Measurements from ENCODE around the gene TENM4.

Gene TENM4

DNA sequence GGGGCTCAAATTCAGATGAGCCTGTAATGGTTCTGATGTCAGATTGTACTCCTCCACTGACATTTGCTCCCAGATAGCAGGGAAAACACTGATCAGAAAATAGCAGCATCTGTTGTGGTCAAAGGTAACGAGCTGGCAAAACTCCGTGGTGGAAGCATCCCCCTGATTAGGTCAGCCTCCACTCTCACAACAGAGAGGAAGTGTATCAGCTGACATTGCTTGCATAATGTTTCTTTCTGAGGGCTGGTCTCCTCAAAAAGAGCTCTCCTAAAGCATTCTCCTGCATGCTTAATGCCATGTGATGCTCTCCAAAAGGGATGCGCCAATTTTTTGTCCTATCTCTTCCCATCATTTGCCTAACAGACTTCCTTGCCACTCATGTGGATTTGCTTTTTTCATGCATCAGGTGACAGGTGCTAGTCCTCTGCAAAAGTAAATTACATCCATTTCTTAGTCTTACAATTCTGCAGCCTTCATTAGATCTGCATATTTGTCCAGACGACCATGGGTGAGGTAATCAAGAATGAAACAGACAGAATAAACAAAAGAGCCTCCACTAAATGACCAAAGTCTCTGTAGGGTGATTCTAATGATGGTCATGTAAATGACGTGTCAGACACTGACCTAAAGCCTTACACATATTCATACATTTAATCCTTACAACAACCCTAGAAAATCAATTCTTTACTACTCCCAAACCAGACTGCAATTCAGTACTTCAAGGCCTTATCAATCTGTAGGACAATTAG, 6.4 kb upstream of the TENM4 start:
- no peak for DNase-seq (ENCODE audit: low read depth)

DNA sequence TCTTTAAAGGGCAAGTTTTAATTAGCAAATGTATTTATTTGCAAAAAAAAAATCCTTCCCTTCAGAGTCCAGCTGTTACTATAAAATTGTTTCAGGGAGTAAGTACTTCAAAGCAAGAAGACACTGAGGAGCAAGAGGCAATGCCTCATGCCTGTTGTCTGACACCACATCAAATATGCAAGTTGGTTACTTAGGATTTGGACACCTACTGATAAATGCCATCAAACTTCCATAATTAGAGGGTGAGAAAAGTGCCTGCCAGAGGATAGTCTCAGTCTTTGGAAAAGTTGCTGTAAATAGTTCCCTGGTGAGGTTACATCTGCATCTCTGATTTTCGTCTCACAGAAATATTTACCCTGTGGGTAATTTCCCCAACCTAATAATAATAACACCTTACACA, 4.1 kb upstream of the TENM4 start:
- no peak for DNase-seq (ENCODE audit: low read depth)

DNA sequence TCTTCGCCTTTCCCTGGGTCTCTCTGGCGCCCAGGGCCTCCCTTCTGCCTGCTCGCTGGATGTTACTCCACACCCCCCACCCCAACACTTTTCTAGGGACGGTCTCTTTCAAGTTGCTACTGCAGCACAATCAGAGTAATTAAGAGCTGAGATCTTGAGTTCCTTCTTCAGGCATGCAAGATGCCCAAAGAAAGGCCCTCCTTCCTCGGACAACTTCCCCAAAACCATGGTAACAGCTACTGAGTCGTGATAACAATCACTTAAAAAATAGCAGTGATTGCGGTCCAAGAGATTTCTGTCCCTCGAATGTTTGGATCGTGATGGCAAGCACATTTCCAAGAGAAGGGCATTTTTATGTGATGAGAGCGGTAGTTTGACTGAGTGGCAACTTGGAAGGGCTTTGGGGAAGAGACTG, 638 bp upstream of the TENM4 start:
- no peak for DNase-seq (ENCODE audit: low read depth)

DNA sequence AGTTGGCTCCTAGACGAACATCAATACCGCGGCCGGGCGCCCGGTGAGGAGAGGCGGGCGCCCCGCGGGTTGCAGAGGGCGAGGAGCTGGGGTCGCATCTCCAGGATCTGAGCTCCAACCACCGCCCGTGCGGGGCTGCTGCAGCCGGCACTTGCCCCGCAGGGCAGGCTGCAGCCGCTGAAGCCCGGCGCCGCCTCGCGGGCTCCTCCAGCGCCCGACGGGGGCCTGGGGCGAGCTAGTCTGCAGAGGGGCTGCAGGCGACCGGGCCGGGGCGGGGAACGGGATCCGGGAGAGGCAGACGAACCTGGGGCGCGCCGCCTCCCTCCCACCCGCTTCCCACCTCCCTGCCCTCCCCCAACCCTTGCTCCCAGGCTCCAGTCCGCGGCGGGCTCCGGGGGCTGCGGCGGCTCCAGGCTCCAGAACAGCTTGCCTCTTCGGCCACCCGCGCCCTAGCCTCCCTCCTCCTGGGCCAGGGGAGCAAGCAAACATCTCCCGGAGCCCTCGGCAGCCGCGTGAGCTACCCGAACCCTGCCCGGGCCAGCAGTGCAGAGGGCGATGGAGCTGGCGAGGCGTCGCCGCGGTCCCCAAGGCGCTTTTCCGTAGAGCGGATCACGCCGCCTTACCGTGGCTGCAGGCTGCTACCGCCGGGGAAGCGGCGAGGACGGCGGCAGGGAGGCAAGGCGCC, 802 bp downstream of the TENM4 start:
- no peak for DNase-seq (ENCODE audit: low read depth)

DNA sequence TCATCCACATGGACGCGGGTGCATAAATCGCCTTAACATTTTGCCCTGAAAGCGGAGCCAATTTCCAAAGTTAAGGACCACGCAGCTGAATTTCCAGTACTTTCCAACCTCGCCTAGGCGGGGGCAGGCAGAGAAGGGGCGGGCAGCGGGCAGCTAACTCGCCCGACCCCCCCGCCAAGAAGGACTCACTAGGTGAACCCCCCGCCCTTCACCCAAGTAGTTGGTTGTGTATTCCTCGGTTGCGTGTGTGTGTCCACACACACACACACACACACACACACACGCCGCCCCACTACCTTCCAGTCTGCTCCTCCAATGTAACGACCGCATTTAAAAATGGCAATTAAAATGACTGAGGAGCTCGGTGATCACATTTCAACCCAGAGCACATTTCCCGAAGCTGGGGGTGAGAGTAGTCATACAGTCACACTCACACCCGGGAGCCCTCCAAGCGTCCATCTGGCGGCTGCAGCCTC, 1.4 kb downstream of the TENM4 start:
- no peak for DNase-seq (ENCODE audit: low read depth)

DNA sequence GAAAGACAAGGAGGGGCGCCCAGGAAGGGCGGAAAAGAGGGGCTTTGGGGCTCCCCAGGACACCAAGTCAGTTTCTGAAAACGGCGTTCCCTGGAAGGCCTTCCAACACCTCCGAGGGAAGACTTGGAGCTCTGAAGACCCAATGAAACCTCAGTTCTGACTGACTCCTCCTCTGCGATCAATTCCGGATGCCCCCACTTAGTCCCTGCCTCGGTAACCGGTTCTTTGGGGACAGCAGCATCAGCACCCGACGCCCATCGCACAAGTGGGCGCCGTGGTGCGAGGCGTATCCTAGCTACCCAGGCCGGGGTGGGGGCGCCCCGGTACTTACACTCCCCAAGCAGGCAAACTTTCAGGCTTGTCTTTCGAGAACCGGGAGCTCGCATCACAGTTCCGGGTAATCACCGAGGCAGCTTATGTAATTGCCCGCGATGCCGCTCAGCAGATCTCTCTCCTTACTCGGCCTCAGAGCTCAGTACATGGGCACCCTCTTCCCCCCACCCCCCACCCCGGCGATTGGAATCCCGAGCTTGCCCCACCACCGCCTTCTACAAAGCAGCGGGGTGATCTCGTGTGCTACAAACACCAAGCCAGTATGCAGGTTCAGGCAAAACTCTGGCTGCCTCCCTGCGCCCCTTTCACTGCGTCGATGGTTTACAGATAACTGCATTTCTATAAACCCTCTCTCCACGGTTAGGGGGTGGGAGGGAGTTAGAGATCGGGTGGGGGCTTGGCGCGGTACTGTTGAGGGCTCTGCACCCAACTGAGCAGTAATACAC, 2.0 kb downstream of the TENM4 start:
- no peak for DNase-seq (ENCODE audit: low read depth)

DNA sequence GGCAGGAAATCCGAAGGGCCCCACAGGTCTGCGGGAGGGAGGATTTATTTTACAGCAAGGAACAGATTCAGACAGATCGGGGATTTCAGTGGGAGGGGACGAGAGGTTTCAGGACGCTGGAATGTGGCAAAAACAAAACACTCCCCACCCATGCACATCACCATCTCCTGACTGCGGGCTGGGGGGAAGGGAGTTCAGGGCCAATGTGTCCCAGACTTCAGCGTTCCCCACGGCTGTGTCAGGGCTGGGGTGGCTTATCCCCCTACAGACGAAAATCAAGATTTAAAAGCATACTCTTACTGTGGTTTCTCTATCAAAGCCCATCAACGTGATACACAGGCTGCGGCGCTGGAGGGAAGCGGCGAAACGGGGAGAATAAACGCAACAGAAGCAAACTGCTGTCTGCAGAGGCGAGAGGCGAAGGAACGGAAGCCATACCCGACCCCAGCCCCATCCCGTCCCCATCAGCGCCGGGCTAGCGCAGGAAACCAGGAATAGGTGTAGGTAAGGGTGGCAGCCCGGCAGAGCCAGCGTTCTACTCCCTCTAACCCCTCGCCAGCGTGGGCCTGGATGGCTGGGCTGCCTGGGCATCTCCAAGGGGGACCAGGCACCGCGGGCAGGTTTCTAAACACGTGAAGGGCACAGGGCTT, 2.7 kb downstream of the TENM4 start:
- no peak for DNase-seq (ENCODE audit: low read depth)

DNA sequence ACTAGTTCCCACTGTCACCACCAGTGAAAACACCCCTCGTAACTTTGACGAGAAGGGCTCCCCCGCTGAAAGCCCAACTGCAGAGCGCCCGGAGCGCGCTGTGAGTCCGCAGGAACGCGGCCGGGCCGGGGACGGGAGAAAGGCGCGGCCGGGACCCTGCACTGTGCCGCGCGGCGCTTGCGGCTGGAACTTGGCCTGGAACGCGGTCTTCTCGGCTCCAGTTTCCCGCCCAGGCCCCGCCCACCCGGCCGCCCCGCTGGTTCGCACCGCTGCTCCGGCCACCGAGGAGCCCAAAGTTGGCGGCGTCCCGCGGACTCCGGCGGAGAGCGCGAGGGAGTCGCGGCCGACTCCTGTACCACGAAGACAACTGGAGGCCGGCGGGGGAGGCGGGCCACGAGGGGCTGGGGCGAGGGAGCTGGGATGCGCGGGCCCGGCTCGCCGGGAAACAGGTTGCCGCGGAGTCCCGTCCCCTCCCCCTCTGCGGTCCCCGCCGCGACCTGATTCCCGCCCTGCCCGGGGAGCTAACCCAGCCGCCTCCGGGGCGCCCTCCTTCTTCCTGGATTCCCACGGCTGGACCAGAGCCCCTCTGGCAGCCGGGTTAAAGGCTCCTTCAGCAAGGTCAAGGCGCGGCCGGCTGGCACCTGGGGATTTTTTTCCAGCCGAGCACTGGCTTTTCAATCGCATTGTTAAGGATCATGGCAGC, 3.4 kb downstream of the TENM4 start:
- DNase-seq (ENCODE audit: low read depth) = no peak

DNA sequence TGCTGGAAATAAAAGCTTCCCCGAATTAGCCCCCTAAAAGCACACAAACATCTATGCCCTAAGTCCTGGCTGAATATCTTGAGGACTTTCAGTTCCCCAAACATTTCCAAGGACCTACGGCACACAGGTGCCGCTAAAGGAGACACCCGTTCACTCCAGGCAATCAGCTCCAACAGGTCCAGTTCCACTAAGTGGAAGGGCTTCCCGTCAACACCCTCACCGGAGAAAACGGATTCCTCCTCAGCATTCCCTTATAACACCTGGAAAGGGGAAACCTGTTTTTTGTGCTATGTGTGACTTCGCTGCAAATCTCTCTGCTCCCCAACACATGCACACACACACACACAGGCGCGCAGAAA, 3.9 kb downstream of the TENM4 start:
- DNase-seq (ENCODE audit: low read depth) = no peak

DNA sequence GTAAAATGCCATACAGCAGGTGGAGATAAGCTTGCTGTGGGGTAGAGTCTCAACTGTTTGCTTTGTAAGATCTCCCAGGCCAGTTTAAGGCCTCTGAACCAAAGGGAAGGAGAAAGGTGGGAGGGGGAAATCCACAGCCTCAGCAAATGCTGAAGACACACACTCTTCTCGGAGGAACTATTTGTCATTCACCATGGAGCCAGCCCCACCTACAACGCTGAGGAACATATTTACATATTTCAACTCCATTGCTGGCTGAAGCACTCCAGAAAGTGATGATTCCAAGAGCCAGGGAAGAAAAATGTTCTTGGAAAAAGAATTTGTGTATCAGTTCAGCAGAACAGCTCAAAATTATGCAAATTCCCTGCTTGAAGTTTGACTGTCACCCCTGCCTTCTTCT, 6.5 kb downstream of the TENM4 start:
- DNase-seq (ENCODE audit: low read depth) = no peak

DNA sequence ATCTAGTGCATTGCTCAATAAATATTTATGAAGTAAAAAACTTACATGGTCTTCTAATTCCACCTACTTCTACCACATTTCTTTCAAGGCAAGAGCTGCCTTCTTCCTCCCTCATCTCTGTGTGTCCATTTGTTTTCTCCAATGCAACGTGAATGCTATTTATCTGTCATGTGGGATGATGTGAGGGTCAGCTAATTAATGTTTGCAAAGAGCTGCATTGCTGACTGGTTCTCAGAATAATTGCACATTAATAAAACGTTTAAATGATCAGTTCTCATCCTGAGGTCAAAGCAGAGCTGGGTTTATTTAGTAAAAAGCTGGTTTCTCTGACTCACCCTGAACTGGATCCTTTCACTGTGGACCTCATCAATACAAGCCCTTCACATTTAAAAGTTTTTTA, 8.7 kb downstream of the TENM4 start:
- no peak for DNase-seq (ENCODE audit: low read depth)

DNA sequence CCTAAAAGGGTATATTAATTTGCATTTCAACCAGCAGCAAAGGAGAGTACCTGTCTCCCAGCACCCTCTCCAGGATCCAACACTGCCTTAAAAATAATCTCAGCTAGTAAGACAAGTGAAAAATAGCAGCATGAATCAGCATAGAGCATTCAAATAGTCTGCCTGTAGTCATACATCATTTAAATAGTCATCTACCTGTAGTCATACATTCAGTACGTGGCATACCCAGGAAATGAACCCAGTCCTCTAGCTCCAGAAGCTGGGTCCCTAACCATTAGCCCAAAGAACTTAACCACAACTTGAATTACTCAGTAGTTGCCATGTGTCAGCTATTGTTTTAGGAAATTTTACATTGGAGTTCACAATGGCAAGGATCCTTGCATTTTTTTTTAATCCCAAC, 9.3 kb downstream of the TENM4 start:
- DNase-seq (ENCODE audit: low read depth) = no peak

DNA sequence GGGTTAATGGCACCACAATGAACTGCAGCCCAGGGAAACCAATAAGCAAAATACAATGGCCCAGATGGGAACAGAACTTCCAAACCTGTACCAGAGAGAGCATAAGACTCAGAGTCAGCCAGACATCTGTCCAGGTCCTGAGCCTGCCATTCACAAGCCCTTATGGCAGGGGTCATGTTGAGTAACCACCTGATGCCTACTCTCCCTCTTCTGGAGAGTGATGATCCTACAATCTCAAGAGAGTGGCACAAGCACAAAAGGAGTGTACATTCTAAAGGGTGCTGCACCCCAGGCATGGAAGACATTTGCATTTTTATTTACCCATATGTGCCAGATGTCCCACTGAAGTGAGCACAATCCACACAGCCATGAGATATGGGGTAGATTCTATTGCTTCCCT, 10.6 kb downstream of the TENM4 start:
- no peak for DNase-seq (ENCODE audit: low read depth)

DNA sequence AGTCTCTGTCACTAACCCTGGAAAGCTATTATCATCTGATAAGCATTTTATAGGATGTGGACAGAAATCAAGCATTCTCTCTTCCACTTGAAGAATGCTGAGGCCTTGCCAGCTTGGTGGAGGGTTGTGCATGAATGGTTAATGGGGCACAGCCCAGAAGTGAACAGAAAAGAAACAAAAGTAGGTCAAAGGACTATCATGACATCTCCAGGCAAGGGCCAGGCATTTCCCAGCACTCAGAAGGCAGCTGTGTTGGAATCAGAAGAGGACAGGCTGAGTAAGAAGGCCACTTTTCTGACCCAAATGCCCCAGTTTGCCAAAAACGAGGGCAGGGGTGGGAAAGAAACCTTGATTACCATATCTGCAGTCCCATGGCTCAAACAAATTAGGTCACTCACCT, 12.4 kb downstream of the TENM4 start:
- DNase-seq (ENCODE audit: low read depth) = no peak

DNA sequence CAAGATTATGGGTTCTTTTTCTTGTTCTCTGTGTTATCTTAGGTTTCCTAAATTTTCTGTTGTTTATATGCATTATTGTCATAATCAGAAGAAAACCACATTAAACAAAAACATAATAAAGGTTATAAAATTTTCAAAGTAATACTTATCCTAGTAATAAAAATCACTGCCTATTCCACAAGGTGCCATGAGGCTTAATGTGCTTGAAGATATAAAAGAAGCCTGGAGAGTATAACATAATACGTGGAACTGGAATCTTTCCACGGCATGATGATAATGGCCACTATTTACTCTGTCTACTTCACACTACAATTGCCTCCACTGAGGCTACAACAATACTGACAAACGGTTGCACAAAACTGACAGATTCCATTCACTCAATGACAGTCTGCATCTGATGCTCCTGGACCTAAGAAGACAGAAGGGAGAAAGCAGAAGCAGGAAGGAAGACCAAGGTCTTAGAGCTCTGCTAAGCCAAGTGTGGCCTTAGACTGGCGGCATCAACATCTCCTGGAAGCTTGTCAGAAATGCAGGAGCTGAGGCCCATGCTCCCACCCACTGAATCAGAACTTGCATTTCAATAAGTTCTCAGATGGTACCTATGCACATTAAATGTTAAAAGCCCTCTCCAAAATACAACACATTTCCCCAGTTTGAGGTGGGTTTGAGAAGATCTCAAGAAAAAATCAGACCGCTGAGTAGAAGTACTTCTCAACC, 13.1 kb downstream of the TENM4 start:
- no peak for DNase-seq (ENCODE audit: low read depth)

DNA sequence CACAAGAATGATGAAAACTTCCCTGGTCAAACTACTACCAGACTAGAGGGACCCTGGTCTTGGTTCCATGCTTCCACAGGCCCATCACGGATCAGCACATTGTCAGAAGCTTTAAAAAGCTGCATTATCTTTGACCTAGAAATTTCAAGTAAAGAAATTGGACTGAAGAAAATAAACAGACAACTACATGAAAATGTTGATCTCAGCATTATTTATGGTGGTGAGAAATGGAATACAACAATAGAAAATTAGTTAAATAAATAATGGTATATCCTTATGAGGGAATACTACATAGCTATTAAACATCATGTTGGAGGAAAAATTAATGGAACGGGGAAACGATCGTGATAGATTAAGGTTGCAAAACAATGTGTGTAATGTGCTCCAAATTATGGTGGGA, 13.7 kb downstream of the TENM4 start:
- no peak for DNase-seq (ENCODE audit: low read depth)

DNA sequence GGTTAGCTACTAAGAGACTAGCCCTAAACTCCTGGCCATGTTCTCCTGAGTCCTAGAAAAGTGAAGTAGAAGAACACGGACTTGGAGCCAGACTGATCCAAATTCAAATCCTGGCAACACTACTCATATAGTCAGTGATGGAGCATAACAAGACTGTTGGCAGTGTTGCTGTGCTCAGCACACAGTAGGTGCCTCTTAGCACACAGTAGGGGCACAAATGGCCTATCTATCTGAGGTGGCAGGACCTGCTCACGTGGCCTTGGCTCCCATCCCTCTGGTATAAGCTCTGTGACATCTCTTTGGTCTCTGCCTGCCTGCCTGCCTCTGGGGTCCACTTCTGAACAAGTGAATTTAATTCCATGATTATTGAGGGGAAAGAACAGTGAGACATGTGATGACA, 15.4 kb downstream of the TENM4 start:
- DNase-seq (ENCODE audit: low read depth) = no peak

DNA sequence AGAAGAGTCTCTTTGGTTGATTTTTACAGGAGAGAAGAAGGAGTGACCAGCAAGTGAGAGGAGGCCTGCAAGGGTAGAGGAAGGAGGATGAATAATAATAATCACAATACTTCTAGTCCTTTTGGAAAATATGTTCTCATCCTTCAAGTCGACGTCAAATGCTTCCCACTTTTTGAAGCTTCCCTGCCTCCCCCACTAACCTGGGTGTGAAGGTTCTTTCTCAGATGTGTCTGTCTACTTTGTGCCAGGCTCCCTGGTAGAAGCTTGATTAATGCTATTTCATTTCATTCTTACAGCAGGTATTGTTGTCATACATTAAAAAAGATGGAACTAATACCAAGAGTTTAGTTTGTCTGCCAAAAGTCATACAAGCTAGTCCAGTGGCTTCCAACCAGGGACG, 17.1 kb downstream of the TENM4 start:
- DNase-seq (ENCODE audit: low read depth) = no peak

DNA sequence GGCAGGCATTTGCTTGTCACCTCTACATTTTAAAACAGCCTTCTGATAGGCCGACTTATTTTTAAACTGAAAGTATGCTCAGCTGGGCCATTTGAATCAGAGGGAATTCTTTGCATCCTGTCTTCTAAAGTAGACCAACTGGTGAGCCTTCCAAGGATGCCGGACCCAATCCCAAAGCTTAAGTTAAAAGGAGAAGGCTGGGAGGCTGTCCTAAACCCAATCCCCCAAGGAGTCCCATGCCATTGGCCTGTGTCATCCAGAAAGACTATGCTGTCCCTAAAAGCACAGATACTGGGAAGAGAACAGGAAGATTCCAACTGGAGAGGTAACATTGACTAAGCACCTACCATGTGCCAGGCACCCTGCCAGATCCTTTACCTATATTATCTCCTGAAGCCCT, 18.0 kb downstream of the TENM4 start:
- DNase-seq (ENCODE audit: low read depth) = no peak

DNA sequence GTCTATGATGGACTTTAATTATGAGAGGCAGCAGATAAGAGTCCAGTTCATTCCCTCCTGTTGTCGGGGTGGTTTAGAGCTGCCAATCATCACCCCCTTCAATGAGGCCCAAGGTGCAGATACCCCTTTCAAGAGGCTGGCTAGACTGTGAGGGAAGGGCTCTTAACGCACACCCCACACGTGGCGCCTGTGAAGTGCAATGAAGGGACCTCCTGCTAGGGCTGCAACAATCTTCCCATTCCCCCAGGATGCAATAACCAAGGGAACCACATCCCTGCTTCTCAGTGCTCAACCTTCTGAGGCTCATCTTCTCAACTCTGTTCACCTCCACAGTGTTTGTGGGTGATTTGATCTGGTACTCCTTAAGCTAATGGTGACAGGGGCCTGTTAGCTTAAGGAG, 19.0 kb downstream of the TENM4 start:
- no peak for DNase-seq (ENCODE audit: low read depth)

DNA sequence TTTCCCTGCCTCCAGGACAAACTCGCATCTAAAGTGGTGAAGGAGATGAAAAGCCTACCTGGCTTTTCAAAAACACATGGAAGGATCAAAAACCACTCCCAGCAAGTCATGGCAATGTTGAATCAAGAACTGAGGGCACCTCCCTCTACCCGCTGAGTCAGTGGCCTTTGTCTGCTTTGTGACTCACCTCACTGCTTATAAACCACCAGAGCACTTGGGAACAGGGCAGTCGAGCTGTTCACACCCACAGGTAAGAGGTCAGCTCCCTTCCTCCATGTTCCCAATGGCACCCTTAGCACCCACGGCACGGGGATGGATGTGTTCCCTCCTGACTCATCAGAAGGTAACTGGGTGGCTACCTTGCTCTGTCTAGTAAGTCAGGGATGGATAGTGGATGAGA, 21.7 kb downstream of the TENM4 start:
- DNase-seq (ENCODE audit: low read depth) = peak; percentile 49
